Psoas muscle (tissue), 8 donors: ENCODE data around the gene ARHGAP8. TPM values are rescaled to one million over a fixed set of nuclear protein-coding genes. Genes with fewer than 3 reads are reported as not detected.

Experiments
- ATAC-seq, 4 donors: fragments of 200-7000 bp; cut with Tn5 transposase; one replicate each; pipeline ENCODE4 v1.9.1; 2020; ENCODE audit warnings: moderate library complexity in 3 of 4, mild to moderate bottlenecking in 2 of 4
- DNase-seq, 2 donors: peaks; one replicate each; pipeline ENCODE4 v3.0.0-alpha.2; 2020
- H3K27ac ChIP-seq: fragments of 200-600 bp; one replicate; pipeline ENCODE4 v1.8.0; 2022
- H3K27me3 ChIP-seq, 3 donors: fragments of 200-600 bp in 1 of 3; one replicate each; pipeline versions ENCODE4 v1.6.1 to v1.8.0; 2013 to 2022; ENCODE audit warnings: low read length in 2 of 3, mild to moderate bottlenecking in 2 of 3, moderate library complexity in 1 of 3; ENCODE audit not compliant: insufficient read depth in 3 of 3
- H3K36me3 ChIP-seq, 2 donors: fragments of 200-600 bp in 1 of 2; one replicate each; pipeline versions ENCODE4 v1.6.1 to v1.8.0; 2013 to 2022; ENCODE audit warnings: low read depth in 1 of 2, mild to moderate bottlenecking in 1 of 2, moderate library complexity in 1 of 2; ENCODE audit not compliant: insufficient read depth in 1 of 2
- H3K4me1 ChIP-seq: fragments of 200-600 bp; one replicate; pipeline ENCODE4 v1.8.0; 2022
- H3K4me3 ChIP-seq: fragments of 200-600 bp; one replicate; pipeline ENCODE4 v1.8.0; 2022; ENCODE audit warnings: mild to moderate bottlenecking
- H3K9me3 ChIP-seq: fragments of 200-600 bp; one replicate; pipeline ENCODE4 v1.8.0; 2022
- CTCF ChIP-seq: fragments of 200-600 bp; IDR thresholded peaks from one replicate; pipeline ENCODE4 v1.8.0; 2022; ENCODE audit warnings: antibody characterized with exemption
- WGBS, 3 donors: extraction: QIAGEN DNeasy Blood & Tissue Kit; methylation state at CpG; one replicate each; pipeline versions ENCODE4 v1.1.6 to v1.1.7; 2013; 5-methylcytosine and 5-hydroxymethylcytosine counted together
- intact Hi-C, 2 donors: fragments of 100-400 bp; cut with DNase I; formaldehyde crosslinking; loops; one replicate each; pipeline versions ENCODE4 v1.11.0 to v1.14.2; 2022
- polyA plus RNA-seq, 3 donors: library from polyadenylated mRNA; stranded (reverse); fragments of 200-250 nt; gene quantifications; one replicate each; pipeline ENCODE4 v1.2.3, GENCODE V29; 2013
- total RNA-seq, 4 donors: library from RNA; stranded (reverse); fragmentation: NEBNext Ultra II Directional in 2 of 4; extraction: Animal tissue kit (Norgen Biotek cat#: 25700) in 2 of 4; gene quantifications; one replicate each; pipeline versions ENCODE4 v1.2.1 to v1.2.4, GENCODE V29; 2021 to 2023
- donor health status: healthy with polysubstance abuse.
- donor health status: DM: no; HTN: no; CAD: no; lungs with moderate emphysema.
- donor health status: Bipolar disorder and iron deficiency.
- donor health status: healthy.
- donor health status: DM: yes; HTN: yes; CAD: no.
- donor health status: DM: no; HTN: no; CAD: no.
- donor health status: DM: no; HTN: no; CAD: no.
- donor health status: DM: yes; HTN: yes; CAD: no.

The ARHGAP8 gene
- total and polyA plus RNA-seq, 7 donors: 0.14 TPM; not detected in 6

GRCh38 chr22:44892243-44892642 is 139.9 kb downstream of the ARHGAP8 start:
- intact Hi-C loops: no loop called here
- TF ChIP-seq CTCF: no peak
- ATAC-seq (no peak), DNase-seq (no peak)
- no peak overlapping the region for H3K27ac ChIP-seq
- H3K9me3 ChIP-seq: no peaks in the 10 kb centered on the region
- no peaks in the 10 kb centered on the region for H3K4me1 ChIP-seq
- peaks cover 0 to 6% (median 0%) of the 10 kb centered on the region in 3 donors for H3K27me3 ChIP-seq
- H3K36me3 ChIP-seq: no peaks in the 10 kb centered on the region
- H3K4me3 ChIP-seq: no peak overlapping the region
- WGBS, 3 donors: 73 to 81% (median 77%) methylated on average over 13 of the region's 13 CpGs

GRCh38 chr22:44892803-44893730 is 140.7 kb downstream of the ARHGAP8 start:
- H3K36me3 ChIP-seq: no peaks in the 10 kb centered on the region
- H3K4me1 ChIP-seq: no peaks in the 10 kb centered on the region
- H3K4me3 ChIP-seq: no peak overlapping the region
- peaks cover 0 to 6% (median 0%) of the 10 kb centered on the region in 3 donors for H3K27me3 ChIP-seq
- intact Hi-C loops: no loop called here
- 81 to 85% (median 85%) methylated on average over 20 of the region's 20 CpGs for WGBS, 3 donors
- no peak overlapping the region for H3K27ac ChIP-seq
- DNase-seq (no peak), ATAC-seq (no peak)
- no peaks in the 10 kb centered on the region for H3K9me3 ChIP-seq
- TF ChIP-seq CTCF: no peak

- DNase-seq: no peak
- no peaks in the 10 kb centered on the region for H3K9me3 ChIP-seq
- intact Hi-C loops: no loop called here
- WGBS, 3 donors: 63 to 71% (median 71%) methylated on average over 7 of the region's 7 CpGs
- no peak for ATAC-seq
- H3K4me1 ChIP-seq: no peaks in the 10 kb centered on the region
- H3K27ac ChIP-seq: no peak overlapping the region
- H3K4me3 ChIP-seq: no peak overlapping the region
- peaks cover 0 to 6% (median 2%) of the 10 kb centered on the region in 3 donors for H3K27me3 ChIP-seq
- no peak for TF ChIP-seq CTCF
- no peaks in the 10 kb centered on the region for H3K36me3 ChIP-seq
Measured at GRCh38 chr22:44893731-44894080, 141.3 kb downstream of the ARHGAP8 start.

- peaks cover 0 to 6% (median 2%) of the 10 kb centered on the region in 3 donors for H3K27me3 ChIP-seq
- H3K4me3 ChIP-seq: no peak overlapping the region
- intact Hi-C loops: no loop called here
- 84 to 89% (median 85%) methylated on average over 12 of the region's 12 CpGs for WGBS, 3 donors
- no peaks in the 10 kb centered on the region for H3K4me1 ChIP-seq
- no peaks in the 10 kb centered on the region for H3K36me3 ChIP-seq
- TF ChIP-seq CTCF: no peak
- no peak for ATAC-seq
- H3K27ac ChIP-seq: no peak overlapping the region
- no peak for DNase-seq
- H3K9me3 ChIP-seq: no peaks in the 10 kb centered on the region
Measured at GRCh38 chr22:44894321-44894720, 141.9 kb downstream of the ARHGAP8 start.
